SK-N-SH treated with all-trans-retinoic acid at 6 μM for 48 hours (cell line): ENCODE results near the gene CLDN16.

Experiments
- ARNTL ChIP-seq: fragments of 450-650 bp; formaldehyde crosslinking; IDR thresholded peaks from 2 replicates; pipeline ENCODE4 v1.5.0; 2020; ENCODE audit warnings: low read depth, mild to moderate bottlenecking, moderate library complexity, borderline replicate concordance
- SNAI2 ChIP-seq: fragments of 250-450 bp; sonication (Bioruptor Pico); IDR thresholded peaks from 2 replicates; pipeline ENCODE4 v1.5.0; 2020; ENCODE audit warnings: mild to moderate bottlenecking, moderate library complexity
- ZFP3 ChIP-seq: fragments of 250-450 bp; sonication (Bioruptor Pico); IDR thresholded peaks from 2 replicates; pipeline ENCODE4 v1.5.0; 2020; ENCODE audit warnings: mild to moderate bottlenecking, moderate library complexity

DNA sequence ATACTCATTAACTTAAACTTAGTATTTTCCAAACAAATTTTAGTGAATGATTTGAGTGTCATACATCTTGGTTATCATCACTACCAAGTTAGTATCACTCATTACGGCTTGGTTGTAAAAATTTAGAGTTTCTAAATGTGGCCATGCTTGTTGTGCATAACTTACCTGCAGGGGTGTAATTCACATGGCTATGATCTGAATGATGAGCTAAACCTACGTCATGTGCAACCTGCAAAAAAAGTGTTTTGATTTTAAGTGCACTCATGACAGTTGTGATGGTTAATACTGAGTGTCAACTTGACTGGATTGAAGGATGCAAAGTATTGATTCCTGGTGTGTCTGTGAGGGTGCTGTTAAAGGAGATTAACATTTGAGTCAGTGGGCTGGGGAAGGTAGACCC, 17.6 kb upstream of the CLDN16 start:
- TF ChIP-seq ARNTL (CRISPR knock-in tag), result no peak
- TF ChIP-seq ZFP3 (CRISPR knock-in tag), result no peak
- no peak for TF ChIP-seq SNAI2 (CRISPR knock-in tag)
